PC-9 (cell line): Measurements from ENCODE around the gene ETV4. TPM values are rescaled to one million over a fixed set of nuclear protein-coding genes. Genes with fewer than 3 reads are reported as not detected.

Source experiments
- Bru-seq: library from RNA; stranded (reverse); fragments of 400-500 nt; gene quantifications from one replicate; lab custom pipeline; 2021; lab: Mats Ljungman, UMichigan
- BruChase-seq, 2 experiments: library from RNA; stranded (reverse); fragments of 400-500 nt; gene quantifications; one replicate each; lab custom pipeline; 2021; lab: Mats Ljungman, UMichigan
- BruUV-seq: library from RNA; stranded (reverse); fragments of 400-500 nt; replicated peaks from 2 replicates; lab custom pipeline; 2021; lab: Mats Ljungman, UMichigan
- CTCF ChIA-PET: fragments of 300-600 bp; sonication (Branson Sonifier 250); formaldehyde crosslinking; loops from one replicate; lab custom pipeline; 2022; ENCODE audit warnings: antibody characterized with exemption; lab: Charles Lee
- POLR2A ChIA-PET: fragments of 300-600 bp; sonication (Branson Sonifier 250); formaldehyde crosslinking; loops from one replicate; lab custom pipeline; 2022; ENCODE audit warnings: antibody characterized with exemption; ENCODE audit not compliant: unreplicated experiment; lab: Charles Lee
- DNase-seq, 2 experiments: peaks; one replicate each; pipeline versions ENCODE4 v3.0.0 to v3.0.0-alpha.2; 2015 to 2022; ENCODE audit warnings: mixed read lengths in 1 of 2
- H2AFZ ChIP-seq: fragments of 200-600 bp; sonication (generic); 2 replicates; pipeline ENCODE4 v1.8.1; 2017; ENCODE audit warnings: antibody characterized with exemption
- H3F3A ChIP-seq: fragments of 200-600 bp; sonication (generic); 2 replicates; pipeline ENCODE4 v1.8.1; 2017; ENCODE audit warnings: antibody characterized with exemption, mild to moderate bottlenecking, low read depth; ENCODE audit not compliant: insufficient read depth
- H3K27ac ChIP-seq: fragments of 200-600 bp; sonication (generic); 2 replicates; pipeline ENCODE4 v1.6.1; 2016; ENCODE audit warnings: mixed run types
- H3K27me3 ChIP-seq: fragments of 200-600 bp; sonication (generic); 2 replicates; pipeline ENCODE4 v1.6.1; 2016; ENCODE audit warnings: low read depth, mixed run types; ENCODE audit not compliant: insufficient read depth
- H3K36me3 ChIP-seq: fragments of 200-600 bp; sonication (generic); 2 replicates; pipeline ENCODE4 v1.6.1; 2016; ENCODE audit warnings: low read depth, mixed run types
- H3K4me1 ChIP-seq: fragments of 200-600 bp; sonication (generic); replicated peaks from 2 replicates; pipeline ENCODE4 v1.6.1; 2016; ENCODE audit warnings: mixed run types; ENCODE audit not compliant: insufficient read depth
- H3K4me2 ChIP-seq: fragments of 200-600 bp; sonication (generic); 2 replicates; pipeline ENCODE4 v1.6.1; 2017; ENCODE audit warnings: mixed run types
- H3K4me3 ChIP-seq: fragments of 200-600 bp; sonication (generic); 2 replicates; pipeline ENCODE4 v1.6.1; 2016; ENCODE audit warnings: mixed run types
- H3K79me2 ChIP-seq: fragments of 200-600 bp; sonication (generic); 2 replicates; pipeline ENCODE4 v1.6.1; 2017; ENCODE audit warnings: low read depth, mixed run types
- H3K9me2 ChIP-seq: fragments of 200-600 bp; sonication (generic); 2 replicates; pipeline ENCODE4 v1.8.1; 2017; ENCODE audit warnings: mild to moderate bottlenecking; ENCODE audit not compliant: insufficient read depth
- H3K9me3 ChIP-seq: fragments of 200-600 bp; sonication (generic); 2 replicates; pipeline ENCODE4 v1.8.1; 2016; ENCODE audit warnings: low read depth; ENCODE audit not compliant: insufficient read depth
- H4K20me1 ChIP-seq: fragments of 200-600 bp; sonication (generic); 2 replicates; pipeline ENCODE4 v1.8.1; 2017; ENCODE audit not compliant: insufficient read depth
- CTCF ChIP-seq: fragments of 200-600 bp; sonication (generic); conservative IDR thresholded peaks from 2 replicates; pipeline ENCODE4 v1.6.1; 2017; ENCODE audit warnings: mixed run types, antibody characterized with exemption, mild to moderate bottlenecking, moderate library complexity
- EZH2 ChIP-seq: fragments of 200-600 bp; sonication (generic); IDR thresholded peaks from 2 replicates; pipeline ENCODE4 v1.8.0; 2017; ENCODE audit warnings: antibody characterized with exemption, low read depth
- intact Hi-C: fragments of 100-400 bp; cut with micrococcal nuclease; formaldehyde crosslinking; loops from one replicate; pipeline ENCODE4 v1.10.0; 2022; ENCODE audit not compliant: unreplicated experiment
- long read RNA-seq: library from polyadenylated mRNA; stranded (forward); transcript quantifications from one replicate; pipeline ENCODE4 v2.0.0, GENCODE V29; 2022
- total RNA-seq: library from RNA; stranded (reverse); gene quantifications from 2 replicates; pipeline ENCODE4 v1.2.3, GENCODE V29; 2021

ETV4 gene
- total RNA-seq (61.9 and 84.2 TPM in 2 replicates), Bru-seq, nascent RNA (percentile 79 among the genes with signal in this experiment), BruChase-seq, experiment 1, labeled RNA remaining after a 2-hour chase (percentile 75 among the genes with signal in this experiment), BruChase-seq, experiment 2, labeled RNA remaining after a 6-hour chase (percentile 86 among the genes with signal in this experiment)
- long read RNA-seq, transcript ETV4-205 (12 exons, 1,775 nt), result minor isoform, 13 of 206 reads
- long read RNA-seq, transcript ETV4-202 (12 exons, 2,182 nt), result minor isoform, 28 of 206 reads
- long read RNA-seq, transcript ETV4-201 (13 exons, 2,429 nt), result major isoform, 44 of 206 reads
- long read RNA-seq, transcript ETV4-211 (13 exons, 1,727 nt), result minor isoform, 8 of 206 reads
- long read RNA-seq, partial matches to known transcripts, result 75 of 206 reads
- long read RNA-seq, other reads (novel, unspliced or antisense), result 37 of 206 reads

- Histone ChIP-seq H3K4me1 (peaks cover 34% of the 10 kb centered on the region), H3K9me3 (no peaks in the 10 kb centered on the region), H3K79me2 (peaks cover 27% of the 10 kb centered on the region), H3K9me2 (no peaks in the 10 kb centered on the region), H3K36me3 (peaks cover 4% of the 10 kb centered on the region; the same call in 1 of the 2 replicates), H2AFZ (peak within 1 kb of the TSS; percentile 86), H3K4me3 (peak within 1 kb of the TSS; percentile 85), H3K4me2 (peak within 1 kb of the TSS; percentile 92), H3K27ac (peak within 1 kb of the TSS; percentile 94), H4K20me1 (no peaks in the 10 kb centered on the region), H3F3A (peaks cover 27% of the 10 kb centered on the region), H3K27me3 (no peaks in the 10 kb centered on the region)
- TSS peak; percentile 39 for BruUV-seq
- no peak for TF ChIP-seq CTCF
- no peak for TF ChIP-seq EZH2
- DNase-seq, result peak; percentile 86 to 96
- intact Hi-C loops, result no loop called here
- CTCF ChIA-PET, result interaction anchor here (0.6 kb wide), 1 partner anchor 63 kb away, joined by 3 read pairs; the partner anchor contains the start of gene DHX8
- POLR2A ChIA-PET, result interaction anchor here (0.6 kb wide), 3 partner anchors 10 to 1530 kb away, joined by 3 to 4 read pairs (median 3); no protein-coding TSS in a partner anchor
These were observed at the start of gene ETV4 for GRCh38 chr17:43546319-43547188. Gene ETV4 (minus strand): TSS chr17:43546340. CDS start chr17:43545617, 723 bp downstream.

GRCh38 chr17:43595466-43595865, 49.3 kb upstream of the ETV4 start:
- ChIA-PET POLR2A (no interaction called here), CTCF (no interaction called here)
- Histone ChIP-seq H3K4me2 (no peak overlapping the region), H3K27ac (no peak overlapping the region), H3K4me3 (no peak overlapping the region), H3K79me2 (no peaks in the 10 kb centered on the region), H3K27me3 (no peaks in the 10 kb centered on the region), H3K9me2 (no peaks in the 10 kb centered on the region), H3K9me3 (no peaks in the 10 kb centered on the region), H3K36me3 (no peaks in the 10 kb centered on the region), H3K4me1 (peaks cover 8% of the 10 kb centered on the region), H4K20me1 (no peaks in the 10 kb centered on the region), H3F3A (peaks cover 8% of the 10 kb centered on the region), H2AFZ (no peak overlapping the region)
- DNase-seq, result peak; percentile 22 to 40
- TF ChIP-seq EZH2 (no peak), CTCF (no peak)
- no TSS peak for BruUV-seq
- intact Hi-C loops, result loop anchor here (5.0 kb wide), 1 partner anchor 77 kb away; no protein-coding TSS in a partner anchor
